Psoas muscle (tissue), 8 donors: ENCODE data around the gene ZNF850. TPM values are rescaled to one million over a fixed set of nuclear protein-coding genes. Genes with fewer than 3 reads are reported as not detected.

Experiments
- ATAC-seq, 4 donors: fragments of 200-7000 bp; cut with Tn5 transposase; one replicate each; pipeline ENCODE4 v1.9.1; 2020; ENCODE audit warnings: moderate library complexity in 3 of 4, mild to moderate bottlenecking in 2 of 4
- DNase-seq, 2 donors: peaks; one replicate each; pipeline ENCODE4 v3.0.0-alpha.2; 2020
- H3K27ac ChIP-seq: fragments of 200-600 bp; one replicate; pipeline ENCODE4 v1.8.0; 2022
- H3K27me3 ChIP-seq, 3 donors: fragments of 200-600 bp in 1 of 3; one replicate each; pipeline versions ENCODE4 v1.6.1 to v1.8.0; 2013 to 2022; ENCODE audit warnings: low read length in 2 of 3, mild to moderate bottlenecking in 2 of 3, moderate library complexity in 1 of 3; ENCODE audit not compliant: insufficient read depth in 3 of 3
- H3K36me3 ChIP-seq, 2 donors: fragments of 200-600 bp in 1 of 2; one replicate each; pipeline versions ENCODE4 v1.6.1 to v1.8.0; 2013 to 2022; ENCODE audit warnings: low read depth in 1 of 2, mild to moderate bottlenecking in 1 of 2, moderate library complexity in 1 of 2; ENCODE audit not compliant: insufficient read depth in 1 of 2
- H3K4me1 ChIP-seq: fragments of 200-600 bp; one replicate; pipeline ENCODE4 v1.8.0; 2022
- H3K4me3 ChIP-seq: fragments of 200-600 bp; one replicate; pipeline ENCODE4 v1.8.0; 2022; ENCODE audit warnings: mild to moderate bottlenecking
- H3K9me3 ChIP-seq: fragments of 200-600 bp; one replicate; pipeline ENCODE4 v1.8.0; 2022
- CTCF ChIP-seq: fragments of 200-600 bp; IDR thresholded peaks from one replicate; pipeline ENCODE4 v1.8.0; 2022; ENCODE audit warnings: antibody characterized with exemption
- WGBS, 3 donors: extraction: QIAGEN DNeasy Blood & Tissue Kit; methylation state at CpG; one replicate each; pipeline versions ENCODE4 v1.1.6 to v1.1.7; 2013; 5-methylcytosine and 5-hydroxymethylcytosine counted together
- intact Hi-C, 2 donors: fragments of 100-400 bp; cut with DNase I; formaldehyde crosslinking; loops; one replicate each; pipeline versions ENCODE4 v1.11.0 to v1.14.2; 2022
- polyA plus RNA-seq, 3 donors: library from polyadenylated mRNA; stranded (reverse); fragments of 200-250 nt; gene quantifications; one replicate each; pipeline ENCODE4 v1.2.3, GENCODE V29; 2013
- total RNA-seq, 4 donors: library from RNA; stranded (reverse); fragmentation: NEBNext Ultra II Directional in 2 of 4; extraction: Animal tissue kit (Norgen Biotek cat#: 25700) in 2 of 4; gene quantifications; one replicate each; pipeline versions ENCODE4 v1.2.1 to v1.2.4, GENCODE V29; 2021 to 2023
- donor health status: healthy with polysubstance abuse.
- donor health status: DM: no; HTN: no; CAD: no; lungs with moderate emphysema.
- donor health status: Bipolar disorder and iron deficiency.
- donor health status: healthy.
- donor health status: DM: yes; HTN: yes; CAD: no.
- donor health status: DM: no; HTN: no; CAD: no.
- donor health status: DM: no; HTN: no; CAD: no.
- donor health status: DM: yes; HTN: yes; CAD: no.

ZNF850 gene
- total and polyA plus RNA-seq, 7 donors = 0.10 to 1.1 (median 0.29) TPM

GRCh38 chr19:36709423-36709822, 63.2 kb downstream of the ZNF850 start:
- 88 to 90% (median 88%) methylated on average over 2 of the region's 2 CpGs for WGBS, 3 donors
- peaks cover 97% of the 10 kb centered on the region for H3K9me3 ChIP-seq
- no peak overlapping the region for H3K27ac ChIP-seq
- H3K4me1 ChIP-seq = no peaks in the 10 kb centered on the region
- DNase-seq (no peak), ATAC-seq (no peak)
- intact Hi-C loops = no loop called here
- no peaks in the 10 kb centered on the region for H3K27me3 ChIP-seq
- H3K4me3 ChIP-seq = no peak overlapping the region
- peaks cover 20 to 24% of the 10 kb centered on the region in 2 donors for H3K36me3 ChIP-seq
- no peak for TF ChIP-seq CTCF

DNA sequence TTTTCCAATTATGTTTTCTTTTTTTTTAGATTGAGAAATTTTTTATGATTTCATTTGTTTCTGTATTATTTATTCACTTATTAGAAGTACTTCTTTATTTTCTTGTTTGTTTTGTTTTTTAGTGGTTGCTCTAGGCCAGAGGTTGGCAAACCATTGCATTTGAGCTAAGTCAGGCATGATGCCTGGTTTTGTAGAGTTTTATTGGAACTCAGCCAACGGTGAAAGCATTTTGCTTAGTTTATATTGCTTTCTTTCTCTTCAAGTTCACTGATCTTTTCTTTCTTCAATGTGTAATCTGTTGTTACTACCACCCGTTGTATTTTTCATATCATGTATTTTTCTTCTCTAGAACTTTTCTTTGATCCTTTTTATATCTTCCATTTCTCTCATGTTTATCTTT, 65.5 kb downstream of the ZNF850 start:
- H3K9me3 ChIP-seq = peaks cover 85% of the 10 kb centered on the region
- no peaks in the 10 kb centered on the region for H3K27me3 ChIP-seq
- no peak overlapping the region for H3K27ac ChIP-seq
- 79 to 85% (median 81%) methylated on average over 2 of the region's 2 CpGs for WGBS, 3 donors
- DNase-seq (no peak), ATAC-seq (no peak)
- peaks cover under 1 to 3% of the 10 kb centered on the region in 2 donors for H3K36me3 ChIP-seq
- H3K4me1 ChIP-seq = no peaks in the 10 kb centered on the region
- H3K4me3 ChIP-seq = no peak overlapping the region
- intact Hi-C loops = no loop called here
- no peak for TF ChIP-seq CTCF

- Histone ChIP-seq H3K4me1 (peaks cover 13% of the 10 kb centered on the region), H3K36me3 (peaks cover 8 to 64% of the 10 kb centered on the region in 2 donors), H3K27me3 (no peaks in the 10 kb centered on the region), H3K4me3 (peak overlapping the region; percentile 84), H3K27ac (peak overlapping the region; percentile 72), H3K9me3 (peaks cover 52% of the 10 kb centered on the region)
- ATAC-seq = no peak
- no peak for DNase-seq
- TF ChIP-seq CTCF = no peak
- 8 to 11% (median 9%) methylated on average over 9 of the region's 9 CpGs for WGBS, 3 donors
- intact Hi-C loops = loop anchor here in 1 of 2 donors (10.0 kb wide), 1 partner anchor 167 kb away; the partner anchor contains the start of gene ZNF345
Measured at GRCh38 chr19:36688058-36688457, 84.5 kb downstream of the ZNF850 start.

DNA sequence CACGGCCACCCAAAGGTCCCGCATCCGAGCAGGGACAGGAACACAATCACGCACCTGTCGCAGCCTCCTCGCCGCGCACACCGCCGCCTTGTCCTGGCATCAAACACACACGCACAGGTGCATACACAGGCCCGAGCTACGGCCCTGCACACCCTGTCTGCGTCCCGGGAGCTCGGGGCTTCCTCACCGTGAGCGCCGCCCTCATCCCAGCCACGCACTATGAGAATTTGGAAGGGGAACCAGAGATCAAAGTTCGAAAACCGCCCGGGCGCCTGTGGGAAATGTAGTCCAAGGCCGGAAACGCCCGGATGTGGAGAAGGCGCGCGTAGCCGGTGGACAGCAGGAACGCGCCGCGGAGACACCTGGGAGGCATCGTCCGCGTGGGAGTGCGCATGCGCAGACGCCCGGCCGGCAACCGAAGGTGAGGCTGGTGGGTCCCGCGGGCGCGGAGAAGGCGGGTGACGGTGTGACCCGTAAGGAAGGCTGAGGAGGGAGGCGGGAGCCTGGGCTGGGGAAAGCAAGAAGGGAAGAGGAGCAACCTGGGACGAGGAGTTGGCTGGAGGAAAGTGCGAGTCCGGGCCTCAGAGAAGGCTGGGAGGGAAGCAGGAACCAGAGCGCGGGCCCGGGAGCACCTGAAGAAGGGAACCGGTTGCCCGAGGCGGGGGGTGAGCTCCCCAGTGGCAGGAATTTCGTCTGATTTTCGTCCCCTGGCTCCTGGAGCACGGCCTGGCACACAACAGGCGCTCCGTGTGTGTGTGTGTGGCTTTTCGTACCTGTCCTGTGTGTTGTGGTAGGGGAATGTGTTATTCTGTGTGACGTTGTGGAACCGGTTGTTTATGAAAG, 85.2 kb downstream of the ZNF850 start, which contains the start of gene ZNF567:
Gene ZNF567 (plus strand): TSS at position 399 of the 843 bp plus-strand sequence. CDS start 7,256 bp downstream, outside the sequence.
- Histone ChIP-seq H3K4me1 (peaks cover 13% of the 10 kb centered on the region), H3K9me3 (peaks cover 50% of the 10 kb centered on the region), H3K27ac (peak within 1 kb of the TSS; percentile 72), H3K27me3 (no peaks in the 10 kb centered on the region), H3K36me3 (peaks cover 6 to 58% of the 10 kb centered on the region in 2 donors), H3K4me3 (peak within 1 kb of the TSS; percentile 84)
- intact Hi-C loops = loop anchor here (2.0 to 10.0 kb wide), 2 partner anchors 21 to 167 kb away; partner anchors contain the start of genes ZNF345 (in 1 of the 2) and ZNF461 (in 1 of the 2)
- DNase-seq (peak; percentile 98), ATAC-seq (peak; percentile 99 to 100 (median 100))
- 0% methylated on average over 65 to 69 of the region's 69 CpGs for WGBS, 3 donors
- no peak for TF ChIP-seq CTCF
